Mucosa of rectum (tissue), 2 donors: Measurements from ENCODE around the gene ZNF229.
"Not testable (repeated sequence)": the region's sequence is repeated elsewhere in the genome, so short reads cannot be mapped to it uniquely, and the experiment has no call there.

ENCODE experiments used
- H3K27ac ChIP-seq, 2 donors: one replicate each; pipeline ENCODE4 v1.7.0; 2013; ENCODE audit warnings: inconsistent platforms in 2 of 2, low read depth in 2 of 2, low read length in 2 of 2
- H3K27me3 ChIP-seq, 2 donors: one replicate each; pipeline ENCODE4 v1.7.0; 2013; ENCODE audit warnings: low read length in 2 of 2; ENCODE audit not compliant: control insufficient read depth in 2 of 2, insufficient read depth in 2 of 2
- H3K36me3 ChIP-seq, 2 donors: one replicate each; pipeline ENCODE4 v1.7.0; 2013; ENCODE audit warnings: low read length in 2 of 2; ENCODE audit not compliant: control insufficient read depth in 2 of 2, insufficient read depth in 2 of 2
- H3K4me1 ChIP-seq, 2 donors: one replicate each; pipeline ENCODE4 v1.7.0; 2013; ENCODE audit warnings: low read length in 2 of 2, mild to moderate bottlenecking in 1 of 2; ENCODE audit not compliant: control insufficient read depth in 2 of 2, insufficient read depth in 2 of 2
- H3K4me3 ChIP-seq, 2 donors: one replicate each; pipeline ENCODE4 v1.7.0; 2013; ENCODE audit warnings: low read length in 2 of 2
- H3K9ac ChIP-seq, 2 donors: one replicate each; pipeline ENCODE4 v1.7.0; 2013; ENCODE audit warnings: low read length in 2 of 2, low read depth in 1 of 2, mild to moderate bottlenecking in 1 of 2
- H3K9me3 ChIP-seq, 2 donors: one replicate each; pipeline ENCODE4 v1.7.0; 2013; ENCODE audit warnings: low read length in 2 of 2; ENCODE audit not compliant: control insufficient read depth in 2 of 2
- donor health status: healthy.
- donor health status: Normal muscosa, but diverticular disease.

The ZNF229 gene

DNA sequence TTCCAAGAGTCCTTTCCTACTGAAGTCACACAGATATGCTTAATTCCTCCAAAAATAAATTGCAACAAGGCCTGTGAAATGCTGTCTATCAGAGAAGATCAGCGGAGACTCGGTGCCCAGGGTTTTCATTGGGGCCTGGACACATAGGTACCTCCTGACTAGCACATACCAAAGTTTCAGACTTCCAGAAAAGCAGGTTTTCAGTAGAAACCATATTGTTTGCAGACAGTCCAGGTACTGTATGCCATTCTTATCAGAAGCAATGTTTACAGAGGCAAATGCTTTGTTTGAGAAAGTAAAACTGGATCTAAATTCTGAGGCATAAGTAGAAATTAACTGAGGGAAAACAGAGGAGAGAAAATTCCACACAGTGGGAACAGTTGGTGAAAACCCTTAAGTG, 12.8 kb downstream of the ZNF229 start:
- no peak overlapping the region for H3K4me3 ChIP-seq
- H3K27me3 ChIP-seq: no peaks in the 10 kb centered on the region
- no peaks in the 10 kb centered on the region for H3K4me1 ChIP-seq
- H3K36me3 ChIP-seq: no peaks in the 10 kb centered on the region
- peaks cover 0 to 26% of the 10 kb centered on the region in 2 donors for H3K9me3 ChIP-seq
- H3K27ac ChIP-seq: no peak overlapping the region
- H3K9ac ChIP-seq: no peak overlapping the region

DNA sequence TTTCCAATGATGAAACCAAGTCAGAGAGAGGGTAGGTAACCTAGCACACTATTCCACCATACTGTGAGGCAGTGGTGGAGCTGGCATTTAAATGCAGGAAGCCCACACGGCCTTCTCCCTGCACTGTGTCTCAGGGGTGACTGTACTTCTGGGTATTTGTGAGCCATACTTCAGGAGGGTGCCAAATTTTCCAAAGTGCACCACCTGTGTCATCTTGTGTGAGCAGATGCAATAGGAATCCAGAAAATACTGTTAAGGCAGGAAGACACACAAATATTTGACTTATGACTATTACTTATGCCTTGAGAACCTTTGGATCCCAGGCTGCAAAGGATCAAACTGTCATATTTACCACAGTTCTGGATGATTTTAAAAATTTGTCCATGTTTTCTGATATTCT, 17.3 kb downstream of the ZNF229 start:
- Histone ChIP-seq H3K4me1 (no peaks in the 10 kb centered on the region), H3K9ac (no peak overlapping the region), H3K27ac (no peak overlapping the region), H3K9me3 (peaks cover 6 to 32% of the 10 kb centered on the region in 2 donors), H3K36me3 (no peaks in the 10 kb centered on the region), H3K27me3 (no peaks in the 10 kb centered on the region), H3K4me3 (no peak overlapping the region)

DNA sequence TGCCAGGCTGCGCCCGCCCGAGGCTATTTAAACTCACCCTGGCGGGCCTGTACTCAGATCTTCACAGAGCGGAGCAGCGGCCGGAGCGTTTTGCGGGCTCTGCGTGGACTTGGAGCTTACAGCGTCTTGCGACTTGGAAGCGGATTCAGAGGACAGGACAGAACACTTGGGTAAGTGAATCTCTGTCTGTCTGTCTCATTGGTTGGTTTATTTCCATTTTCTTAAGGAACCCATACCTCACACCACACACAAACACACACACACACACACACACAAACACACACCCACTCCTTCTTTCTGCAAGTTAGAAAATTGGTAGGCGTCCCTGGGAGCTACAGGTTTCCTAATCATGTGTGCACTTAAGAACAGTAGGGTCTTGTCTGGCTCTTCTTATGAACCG, 32.7 kb downstream of the ZNF229 start:
- not testable (repeated sequence) for H3K36me3 ChIP-seq, H3K27me3 ChIP-seq

DNA sequence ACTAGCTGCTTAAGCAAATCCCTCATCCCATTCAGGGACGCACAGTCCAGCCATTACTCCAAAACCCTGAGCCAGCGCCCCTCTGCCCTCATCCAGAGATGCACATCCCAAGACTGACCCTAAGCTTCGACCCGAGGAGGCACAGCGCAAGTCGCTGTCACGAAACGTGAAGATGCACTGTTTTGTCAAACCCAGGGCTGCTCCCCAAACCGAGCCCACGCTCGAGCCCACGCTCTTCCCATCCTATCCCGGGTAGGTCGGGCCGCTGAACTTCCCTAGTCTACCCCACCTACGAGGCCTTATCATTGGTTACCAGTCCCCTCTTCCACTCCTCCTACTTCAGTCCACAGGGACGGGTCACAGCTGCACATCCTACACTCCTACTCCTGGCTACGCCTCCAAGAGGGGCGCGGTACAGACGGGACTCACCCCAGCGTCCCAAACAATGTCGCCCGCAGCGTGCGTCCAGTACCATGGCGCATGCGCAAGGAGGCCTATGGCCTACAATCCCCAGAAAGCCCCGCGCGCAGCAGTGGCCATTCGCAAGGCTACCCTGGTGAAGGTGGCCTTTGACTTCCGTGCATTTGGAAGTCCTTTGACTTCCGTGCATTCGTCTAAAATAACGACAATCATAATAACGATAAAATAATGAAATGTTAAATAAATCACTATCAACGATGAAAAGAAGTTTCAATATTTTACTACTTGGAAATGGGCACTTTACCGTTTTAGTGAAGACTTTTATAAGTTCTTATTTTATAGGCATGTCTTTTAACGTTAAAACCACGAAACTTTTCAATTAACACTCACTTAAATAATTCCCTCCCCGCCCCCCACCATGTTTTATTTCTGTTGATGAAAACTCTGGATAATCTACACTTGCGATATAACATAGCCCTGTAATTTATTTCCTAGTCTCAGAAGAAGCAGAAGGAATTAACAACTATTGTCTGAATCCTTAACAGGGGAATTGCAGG, 46.8 kb downstream of the ZNF229 start, which contains the start of gene ZNF285:
ZNF285 (minus strand) TSS at position 470 of the 977 bp plus-strand sequence. CDS start 4,395 bp downstream, outside the sequence.
- H3K27me3 ChIP-seq: no peaks in the 10 kb centered on the region
- H3K27ac ChIP-seq: no peak within 1 kb of the TSS
- no peaks in the 10 kb centered on the region for H3K36me3 ChIP-seq
- peak within 1 kb of the TSS; percentile 85 to 91 for H3K4me3 ChIP-seq
- peaks cover 0 to 3% of the 10 kb centered on the region in 2 donors for H3K4me1 ChIP-seq
- peaks cover 4 to 12% of the 10 kb centered on the region in 2 donors for H3K9me3 ChIP-seq
- peak within 1 kb of the TSS; percentile 15 to 21 for H3K9ac ChIP-seq

More for the DNA sequence above, 32.7 kb downstream of the ZNF229 start:
- not testable (repeated sequence) for H3K4me1 ChIP-seq, H3K27ac ChIP-seq, H3K9ac ChIP-seq, H3K9me3 ChIP-seq, H3K4me3 ChIP-seq

DNA sequence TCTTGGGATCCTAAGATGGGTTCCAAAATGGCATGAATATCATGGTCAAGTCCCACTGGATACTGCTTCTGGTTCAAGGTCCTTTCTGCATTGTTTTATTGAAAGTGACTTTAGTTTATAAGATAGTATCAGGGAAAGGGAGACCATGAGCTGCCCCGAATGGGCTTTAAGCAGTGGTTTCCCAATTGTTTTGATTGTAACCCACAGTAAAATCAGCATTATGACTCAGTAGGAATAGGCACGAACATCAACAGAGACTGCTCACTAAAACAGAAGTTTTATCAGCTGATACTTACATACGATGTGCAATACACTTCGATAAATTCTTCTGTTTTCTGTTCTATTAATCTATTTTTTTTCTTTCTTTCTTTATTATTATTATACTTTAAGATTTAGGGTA, 59.0 kb downstream of the ZNF229 start:
- H3K4me3 ChIP-seq, H3K9me3 ChIP-seq, H3K27me3 ChIP-seq, H3K27ac ChIP-seq, H3K4me1 ChIP-seq, H3K9ac ChIP-seq: not testable (repeated sequence)
- peaks cover 0 to 16% of the 10 kb centered on the region in 2 donors for H3K36me3 ChIP-seq
